Endothelial cell of umbilical vein (primary cell): ENCODE measurements around the gene KLB. TPM values are rescaled to one million over a fixed set of nuclear protein-coding genes. Genes with fewer than 3 reads are reported as not detected.

Source experiments
- BruUV-seq: library from RNA; stranded (reverse); fragments of 400-500 nt; replicated peaks from 2 replicates; lab custom pipeline; 2021; lab: Mats Ljungman, UMichigan
- CTCF ChIA-PET: fragments of 300-600, 350-600 bp; sonication (Branson Sonifier 250); formaldehyde crosslinking; loops from one replicate; lab custom pipeline; 2021; ENCODE audit warnings: antibody characterized with exemption, inconsistent platforms; lab: Charles Lee
- POLR2A ChIA-PET: fragments of 300-600, 350-600 bp; sonication (Branson Sonifier 250); formaldehyde crosslinking; loops from one replicate; lab custom pipeline; 2021; ENCODE audit warnings: antibody characterized with exemption, inconsistent platforms; lab: Charles Lee
- DNase-seq: peaks from one replicate; pipeline ENCODE4 v3.0.0-alpha.2; 2011; ENCODE audit warnings: low read depth, low spot score
- FAIRE-seq: peaks from 2 replicates; lab custom pipeline; 2011; peaks lifted over from hg19 to GRCh38; lab: Jason Lieb, UNC
- H2AFZ ChIP-seq: 2 replicates; pipeline ENCODE4 v1.6.0; 2012; ENCODE audit warnings: low read depth, low read length, control low read depth, inconsistent platforms
- H3K27ac ChIP-seq: 2 replicates; pipeline ENCODE4 v1.5.1; 2011; ENCODE audit warnings: low read depth, mild to moderate bottlenecking, control low read depth, low read length, moderate library complexity; ENCODE audit not compliant: insufficient read depth
- H3K27me3 ChIP-seq, 2 experiments: 2 replicates each; pipeline versions ENCODE4 v1.6.0 to v1.6.1; 2011; ENCODE audit warnings: low read length in 2 of 2, mixed read lengths in 1 of 2; ENCODE audit not compliant: control insufficient read depth in 2 of 2, insufficient read depth in 2 of 2
- H3K36me3 ChIP-seq, 2 experiments: 2 replicates in 1 of 2; 3 replicates in 1 of 2; pipeline ENCODE4 v1.5.1; 2011; ENCODE audit warnings: low read length in 2 of 2, mild to moderate bottlenecking in 1 of 2, moderate library complexity in 1 of 2; ENCODE audit not compliant: control insufficient read depth in 2 of 2, insufficient read depth in 2 of 2; ENCODE audit errors: extremely low read depth in 1 of 2
- H3K4me1 ChIP-seq: 3 replicates; pipeline ENCODE4 v1.5.1; 2011; ENCODE audit warnings: mild to moderate bottlenecking, low read length; ENCODE audit not compliant: control insufficient read depth, insufficient read depth; ENCODE audit errors: extremely low read depth
- H3K4me2 ChIP-seq: 2 replicates; pipeline ENCODE4 v1.6.1; 2011; ENCODE audit warnings: low read length, control low read depth, mixed read lengths; ENCODE audit not compliant: insufficient read depth
- H3K4me3 ChIP-seq, 3 experiments: fragments of 200-600 bp in 1 of 3; sonication (generic), shearing (Covaris generic) in 1 of 3; replicated peaks in 1 of 3; 2 replicates each; pipeline ENCODE4 v1.5.1; 2011 to 2016; ENCODE audit warnings: control low read depth in 3 of 3, low read length in 3 of 3, mild to moderate bottlenecking in 2 of 3, inconsistent platforms in 1 of 3, low read depth in 1 of 3, moderate library complexity in 1 of 3; ENCODE audit not compliant: insufficient read depth in 1 of 3
- H3K79me2 ChIP-seq: 2 replicates; pipeline ENCODE4 v1.6.0; 2012; ENCODE audit warnings: low read length, inconsistent platforms; ENCODE audit not compliant: control insufficient read depth, insufficient read depth
- H3K9ac ChIP-seq: replicated peaks from 2 replicates; pipeline ENCODE3; 2011; ENCODE audit warnings: low read length, control low read depth; ENCODE audit not compliant: insufficient read depth; ENCODE audit errors: extremely low read depth
- H3K9me1 ChIP-seq: replicated peaks from 3 replicates; pipeline ENCODE4 v1.6.0; 2011; ENCODE audit warnings: mild to moderate bottlenecking, low read length; ENCODE audit not compliant: control insufficient read depth, insufficient read depth; ENCODE audit errors: extremely low read depth
- H3K9me3 ChIP-seq: replicated peaks from 2 replicates; pipeline ENCODE4 v1.5.1; 2012; ENCODE audit warnings: low read length, inconsistent platforms; ENCODE audit not compliant: control insufficient read depth, insufficient read depth
- H4K20me1 ChIP-seq: replicated peaks from 2 replicates; pipeline ENCODE3; 2011; ENCODE audit warnings: mild to moderate bottlenecking, low read length; ENCODE audit not compliant: control insufficient read depth, insufficient read depth; ENCODE audit errors: extremely low read depth
- CTCF ChIP-seq, 2 donors: IDR thresholded peaks; 1 replicate in 1 of 2; 2 replicates in 1 of 2; pipeline ENCODE4 v1.5.1; 2011; ENCODE audit warnings: low read length in 2 of 2, mild to moderate bottlenecking in 2 of 2, moderate library complexity in 2 of 2, control low read depth in 1 of 2, inconsistent platforms in 1 of 2, low read depth in 1 of 2; ENCODE audit not compliant: insufficient read depth in 1 of 2; ENCODE audit errors: extremely low read depth in 1 of 2
- EZH2 ChIP-seq: IDR thresholded peaks from 2 replicates; pipeline ENCODE4 v1.6.1; 2012; ENCODE audit warnings: borderline replicate concordance, low read depth, mild to moderate bottlenecking, moderate library complexity, low read length, inconsistent platforms; ENCODE audit not compliant: severe bottlenecking
- FOS ChIP-seq: IDR thresholded peaks from 2 replicates; pipeline ENCODE4 v1.6.1; 2011; ENCODE audit warnings: mild to moderate bottlenecking, low read length, moderate library complexity, borderline replicate concordance; ENCODE audit not compliant: insufficient read depth
- GATA2 ChIP-seq: IDR thresholded peaks from 2 replicates; pipeline ENCODE4 v1.7.0; 2011; ENCODE audit warnings: low read depth, mild to moderate bottlenecking, moderate library complexity, mixed read lengths, low read length; ENCODE audit not compliant: insufficient read length, insufficient read depth
- JUN ChIP-seq: IDR thresholded peaks from 2 replicates; pipeline ENCODE4 v1.6.1; 2011; ENCODE audit warnings: borderline replicate concordance, low read depth; ENCODE audit not compliant: insufficient read length, insufficient read depth
- MYC ChIP-seq: IDR thresholded peaks from one replicate; pipeline ENCODE4 v1.6.1; 2011; ENCODE audit warnings: mild to moderate bottlenecking, low read depth, low read length
- POLR2A ChIP-seq: IDR thresholded peaks from 2 replicates; pipeline ENCODE4 v1.6.1; 2012; ENCODE audit warnings: low read depth, mild to moderate bottlenecking, control low read depth, low read length
- POLR2AphosphoS5 ChIP-seq: IDR thresholded peaks from 2 replicates; pipeline ENCODE4 v1.6.1; 2012; ENCODE audit warnings: low read depth, mild to moderate bottlenecking, control low read depth, low read length, moderate library complexity; ENCODE audit not compliant: insufficient read depth
- dilution Hi-C: fragments of 300-500 bp; cut with MboI; formaldehyde crosslinking; loops from one replicate; pipeline ENCODE4 v1.15.0; 2019; ENCODE audit warnings: low sequenced_read_pairs; ENCODE audit not compliant: extremely low pct_ligation_motif_present
- intact Hi-C: fragments of 100-400 bp; cut with micrococcal nuclease; formaldehyde crosslinking; loops from one replicate; pipeline ENCODE4 v1.10.0; 2022
- polyA plus RNA-seq, 4 experiments: library from polyadenylated mRNA; depleted of rRNA in 3 of 4; stranded (reverse) in 3 of 4; unstranded in 1 of 4; fragments of >200 nt; gene quantifications; 2 replicates each; pipeline versions ENCODE4 v1.2.1 to v1.2.3, GENCODE V29; 2011 to 2012; ENCODE audit warnings: missing spikeins in 1 of 4
- total RNA-seq: library from RNA; stranded (reverse); gene quantifications from 2 replicates; pipeline ENCODE4 v1.2.3, GENCODE V29; 2021
- TF ChIP-seq, protein P1 (sequence below): IDR thresholded peaks from 2 replicates; pipeline ENCODE4 v1.6.1; 2011; ENCODE audit not compliant: insufficient read depth, insufficient read length

The KLB gene
- total and polyA plus RNA-seq, 2 donors (not counting 3 experiments of a cell fraction or from before 2014, with no cell fraction given) = 0.01 TPM; not detected in 1

GRCh38 chr4:39441593-39441992 is 34.9 kb downstream of the KLB start:
- dilution Hi-C loops (no loop called here), intact Hi-C loops (no loop called here)
- BruUV-seq = no TSS peak
- Histone ChIP-seq H3K4me2 (no peak overlapping the region), H3K4me1 (no peaks in the 10 kb centered on the region), H3K9me1 (no peaks in the 10 kb centered on the region), H3K36me3 (no peaks in the 10 kb centered on the region), H3K4me3 (no peak overlapping the region), H4K20me1 (no peaks in the 10 kb centered on the region), H3K9me3 (no peaks in the 10 kb centered on the region), H3K9ac (no peak overlapping the region), H2AFZ (no peak overlapping the region), H3K27ac (no peak overlapping the region), H3K79me2 (no peaks in the 10 kb centered on the region), H3K27me3 (peaks cover 6 to 13% of the 10 kb centered on the region in 2 experiments)
- POLR2A ChIA-PET = no interaction called here
- no peak for FAIRE-seq
- CTCF ChIA-PET = no interaction called here
- DNase-seq = no peak
- no peak for TF ChIP-seq FOS
- no peak for TF ChIP-seq POLR2AphosphoS5
- TF ChIP-seq JUN = no peak
- TF ChIP-seq POLR2A = no peak
- no peak for TF ChIP-seq EZH2
- TF ChIP-seq MYC = no peak
- no peak for TF ChIP-seq GATA2
- TF ChIP-seq, protein P1, sequence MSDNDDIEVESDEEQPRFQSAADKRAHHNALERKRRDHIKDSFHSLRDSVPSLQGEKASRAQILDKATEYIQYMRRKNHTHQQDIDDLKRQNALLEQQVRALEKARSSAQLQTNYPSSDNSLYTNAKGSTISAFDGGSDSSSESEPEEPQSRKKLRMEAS = no peak
- no peak for TF ChIP-seq CTCF (IDR thresholded peaks at IDR 0.05; ENCODE audit: extremely low read depth in 1 of 2, insufficient read depth in 1 of 2, low read depth in 1 of 2, low read length in 2 of 2)
